Measurements from ENCODE around the gene SBK2. TPM values are rescaled to one million over a fixed set of nuclear protein-coding genes. Genes with fewer than 3 reads are reported as not detected.

Gene SBK2
- total RNA-seq, 1 donor from 2014 or later = not detected

- peaks cover 2% of the 10 kb centered on the region for H3K36me3 ChIP-seq (ENCODE audit: control insufficient read depth, insufficient read depth, low read length)
- FAIRE-seq (no peak), DNase-seq (ENCODE audit: low read depth) (no peak)
- peaks cover 5% of the 10 kb centered on the region for H3K27me3 ChIP-seq (ENCODE audit: control insufficient read depth, insufficient read depth, low read length)
- TF ChIP-seq CTCF (IDR thresholded peaks at IDR 0.05; ENCODE audit: insufficient read depth, low read length, severe bottlenecking) = no peak
- H3K4me3 ChIP-seq (ENCODE audit: low read depth, low read length) = no peak within 1 kb of the TSS
Observed at GRCh38 chr19:55487924-55488687, 48.8 kb downstream of the SBK2 start, which contains the start of gene SSC5D. Gene SSC5D (plus strand): TSS chr19:55488436. CDS start chr19:55488590, 154 bp downstream.

GRCh38 chr19:55486971-55487923 is 49.7 kb downstream of the SBK2 start:
- peak; percentile 66 for DNase-seq (ENCODE audit: low read depth)
- FAIRE-seq = peak; percentile 36
- H3K36me3 ChIP-seq (ENCODE audit: control insufficient read depth, insufficient read depth, low read length) = peaks cover 6% of the 10 kb centered on the region
- H3K4me3 ChIP-seq (ENCODE audit: low read depth, low read length) = no peak overlapping the region
- TF ChIP-seq CTCF (IDR thresholded peaks at IDR 0.05; ENCODE audit: insufficient read depth, low read length, severe bottlenecking) = no peak
- H3K27me3 ChIP-seq (ENCODE audit: control insufficient read depth, insufficient read depth, low read length) = peaks cover 4% of the 10 kb centered on the region

GRCh38 chr19:55486043-55486970 is 50.6 kb downstream of the SBK2 start:
- H3K4me3 ChIP-seq (ENCODE audit: low read depth, low read length) = no peak overlapping the region
- no peak for DNase-seq (ENCODE audit: low read depth)

GRCh38 chr19:55485439-55486011 is 51.4 kb downstream of the SBK2 start:
- TF ChIP-seq CTCF (IDR thresholded peaks at IDR 0.05; ENCODE audit: insufficient read depth, low read length, severe bottlenecking) = no peak
- no peak for FAIRE-seq
- H3K36me3 ChIP-seq (ENCODE audit: control insufficient read depth, insufficient read depth, low read length) = peaks cover 6% of the 10 kb centered on the region
- peaks cover 2% of the 10 kb centered on the region for H3K27me3 ChIP-seq (ENCODE audit: control insufficient read depth, insufficient read depth, low read length)
- H3K4me3 ChIP-seq (ENCODE audit: low read depth, low read length) = peak overlapping the region; percentile 75
- DNase-seq (ENCODE audit: low read depth) = no peak

More at GRCh38 chr19:55486043-55486970, 50.6 kb downstream of the SBK2 start:
- TF ChIP-seq CTCF (IDR thresholded peaks at IDR 0.05; ENCODE audit: insufficient read depth, low read length, severe bottlenecking) = no peak
- H3K36me3 ChIP-seq (ENCODE audit: control insufficient read depth, insufficient read depth, low read length) = peaks cover 6% of the 10 kb centered on the region
- H3K27me3 ChIP-seq (ENCODE audit: control insufficient read depth, insufficient read depth, low read length) = peaks cover 2% of the 10 kb centered on the region
- no peak for FAIRE-seq

Measured in bronchial epithelial cell (primary cell).